Heart left ventricle (tissue), 16 donors: Measurements from ENCODE around the gene GNS. TPM values are rescaled to one million over a fixed set of nuclear protein-coding genes. Genes with fewer than 3 reads are reported as not detected.

Source experiments
- ATAC-seq, 4 donors: fragments of 200-7000 bp; cut with Tn5 transposase; one replicate each; pipeline ENCODE4 v1.9.1; 2020 to 2022; ENCODE audit warnings: moderate library complexity in 4 of 4, mild to moderate bottlenecking in 3 of 4, moderate number of reproducible peaks in 1 of 4
- DNase-seq, 5 donors: peaks; one replicate each; pipeline ENCODE4 v3.0.0-alpha.2; 2020
- H3K27ac ChIP-seq, 12 donors: fragments of 200-600 bp; sonication (generic) in 4 of 12; one replicate each; pipeline versions ENCODE4 v1.5.0 to v1.8.0; 2016 to 2022; ENCODE audit warnings: mild to moderate bottlenecking in 2 of 12
- H3K27me3 ChIP-seq, 9 donors: fragments of 200-600 bp; sonication (generic) in 2 of 9; one replicate each; pipeline versions ENCODE4 v1.5.1 to v1.8.0; 2016 to 2022; ENCODE audit warnings: mild to moderate bottlenecking in 3 of 9
- H3K36me3 ChIP-seq, 9 donors: fragments of 200-600 bp; sonication (generic) in 2 of 9; one replicate each; pipeline versions ENCODE4 v1.5.0 to v1.8.0; 2018 to 2022; ENCODE audit warnings: mild to moderate bottlenecking in 2 of 9
- H3K4me1 ChIP-seq, 12 donors: fragments of 200-600 bp; sonication (generic) in 4 of 12; one replicate each; pipeline versions ENCODE4 v1.5.0 to v1.8.0; 2016 to 2022; ENCODE audit warnings: mild to moderate bottlenecking in 3 of 12
- H3K4me3 ChIP-seq, 12 donors: fragments of 200-600 bp; sonication (generic) in 4 of 12; one replicate each; pipeline versions ENCODE4 v1.5.0 to v1.8.0; 2017 to 2022; ENCODE audit warnings: mild to moderate bottlenecking in 9 of 12, moderate library complexity in 4 of 12
- H3K9me3 ChIP-seq, 12 donors: fragments of 200-600 bp; sonication (generic) in 4 of 12; one replicate each; pipeline versions ENCODE4 v1.5.0 to v1.8.0; 2016 to 2022; ENCODE audit warnings: mild to moderate bottlenecking in 1 of 12
- POLR2A ChIP-seq, 2 donors: fragments of 450-650 bp; IDR thresholded peaks; one replicate each; pipeline ENCODE4 v1.6.1; 2017; ENCODE audit warnings: antibody characterized with exemption in 2 of 2, mild to moderate bottlenecking in 2 of 2, moderate library complexity in 2 of 2
- WGBS, 4 donors: extraction: QIAGEN DNeasy Blood & Tissue Kit in 2 of 4; methylation state at CpG; one replicate each; pipeline versions ENCODE4 v1.1.5 to v1.1.7; 2013 to 2018; 5-methylcytosine and 5-hydroxymethylcytosine counted together
- intact Hi-C, 10 donors: fragments of 100-400 bp; cut with DNase I; formaldehyde crosslinking; loops; one replicate each; pipeline versions ENCODE4 v1.11.1 to v1.14.2; 2022
- polyA plus RNA-seq, 2 donors: library from polyadenylated mRNA; stranded (reverse); fragments of 200-250 nt; gene quantifications; one replicate each; pipeline ENCODE4 v1.2.3, GENCODE V29; 2013
- total RNA-seq, 9 donors: library from RNA; depleted of rRNA in 2 of 9; stranded (reverse); fragments of >200 nt in 2 of 9; fragmentation: NEBNext Ultra II Directional in 3 of 9; extraction: Animal tissue kit (Norgen Biotek cat#: 25700) in 3 of 9; gene quantifications; one replicate each; pipeline versions ENCODE4 v1.1.0 to v1.2.4, GENCODE V29; 2016 to 2023
- TF ChIP-seq, protein P1 (sequence below), 12 donors: fragments of 200-600 bp; sonication (generic) in 4 of 12; IDR thresholded peaks; one replicate each; pipeline versions ENCODE4 v1.5.0 to v1.8.0; 2018 to 2022; ENCODE audit warnings: antibody characterized with exemption in 12 of 12, mild to moderate bottlenecking in 5 of 12
- donor health status: ischemic (EF 13 %, LVEDD 7.1; RV severe dilation, severe dysfunction).
- donor health status: healthy with polysubstance abuse.
- donor health status: DM: no; HTN: yes; CAD: no.
- donor health status: DM: no; HTN: no; CAD: no.
- donor health status: ischemic (EF 25% LVEDD 6.9; RV normal size, moderate dysfunction).
- donor health status: ischemic (EF 25% LVEDD 5.7; RV mildly dilated, moderate dysfunction).
- donor health status: healthy.
- donor health status: DM: yes; HTN: yes; CAD: no.
- donor health status: ischemic (EF 35%, LVEDD 5.7; RV mildly dilated, moderate dysfunction).
- donor health status: nonischemic (EF 11% LVEDD 7.7; RV severe dilation, severe dysfunction).
- donor health status: DM: yes; HTN: yes; CAD: no.
- donor health status: PGD.
- donor health status: ischemic (EF 29% LVEDD 5.4; RV normal size, mild dysfunction).
- donor health status: nonischemic (EF 23%, LVEDD 6.1; RV moderate dilation, normal function).

GNS gene
- total and polyA plus RNA-seq, 11 donors, result 22.0 to 246 (median 115) TPM

DNA sequence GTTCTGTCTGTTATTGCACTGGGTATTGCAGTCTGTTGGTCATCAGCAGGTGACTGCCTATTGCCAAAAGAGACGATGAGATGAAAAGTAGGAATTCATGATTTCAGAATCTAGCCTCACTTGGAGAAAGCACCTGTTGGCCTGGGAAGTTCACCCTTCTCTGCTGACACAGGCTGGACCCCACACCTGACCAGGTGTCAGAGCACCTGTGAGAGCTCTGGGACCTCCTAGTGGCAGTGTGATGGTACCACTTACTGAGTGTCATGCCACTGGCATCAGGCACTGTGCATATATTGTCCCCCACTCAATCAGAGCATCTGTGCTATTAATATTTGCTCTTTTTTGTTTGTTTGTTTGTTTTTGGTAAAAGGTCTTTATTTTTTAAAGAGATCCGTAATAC lies 81.0 kb downstream of the GNS start:
- Histone ChIP-seq H3K4me1 (peaks cover 6 to 99% (median 80%) of the 10 kb centered on the region in 12 donors), H3K36me3 (no peaks in the 10 kb centered on the region), H3K4me3 (no peak overlapping the region), H3K27me3 (no peaks in the 10 kb centered on the region), H3K9me3 (no peaks in the 10 kb centered on the region), H3K27ac (peak overlapping the region in 9 of 12 donors; percentile 19 to 89 (median 84))
- intact Hi-C loops, result loop anchor here in 3 of 10 donors (5.0 kb wide), 1 partner anchor 66 kb away; the partner anchor contains the start of gene RASSF3 (in 3 of the 3)
- TF ChIP-seq, protein P1, sequence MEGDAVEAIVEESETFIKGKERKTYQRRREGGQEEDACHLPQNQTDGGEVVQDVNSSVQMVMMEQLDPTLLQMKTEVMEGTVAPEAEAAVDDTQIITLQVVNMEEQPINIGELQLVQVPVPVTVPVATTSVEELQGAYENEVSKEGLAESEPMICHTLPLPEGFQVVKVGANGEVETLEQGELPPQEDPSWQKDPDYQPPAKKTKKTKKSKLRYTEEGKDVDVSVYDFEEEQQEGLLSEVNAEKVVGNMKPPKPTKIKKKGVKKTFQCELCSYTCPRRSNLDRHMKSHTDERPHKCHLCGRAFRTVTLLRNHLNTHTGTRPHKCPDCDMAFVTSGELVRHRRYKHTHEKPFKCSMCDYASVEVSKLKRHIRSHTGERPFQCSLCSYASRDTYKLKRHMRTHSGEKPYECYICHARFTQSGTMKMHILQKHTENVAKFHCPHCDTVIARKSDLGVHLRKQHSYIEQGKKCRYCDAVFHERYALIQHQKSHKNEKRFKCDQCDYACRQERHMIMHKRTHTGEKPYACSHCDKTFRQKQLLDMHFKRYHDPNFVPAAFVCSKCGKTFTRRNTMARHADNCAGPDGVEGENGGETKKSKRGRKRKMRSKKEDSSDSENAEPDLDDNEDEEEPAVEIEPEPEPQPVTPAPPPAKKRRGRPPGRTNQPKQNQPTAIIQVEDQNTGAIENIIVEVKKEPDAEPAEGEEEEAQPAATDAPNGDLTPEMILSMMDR (IDR thresholded peaks at IDR 0.05), result no peak
- TF ChIP-seq POLR2A (IDR thresholded peaks at IDR 0.05), result no peak
- 91 to 98% (median 95%) methylated on average over 2 of the region's 2 CpGs for WGBS, 4 donors
- DNase-seq (no peak), ATAC-seq (no peak)

DNA sequence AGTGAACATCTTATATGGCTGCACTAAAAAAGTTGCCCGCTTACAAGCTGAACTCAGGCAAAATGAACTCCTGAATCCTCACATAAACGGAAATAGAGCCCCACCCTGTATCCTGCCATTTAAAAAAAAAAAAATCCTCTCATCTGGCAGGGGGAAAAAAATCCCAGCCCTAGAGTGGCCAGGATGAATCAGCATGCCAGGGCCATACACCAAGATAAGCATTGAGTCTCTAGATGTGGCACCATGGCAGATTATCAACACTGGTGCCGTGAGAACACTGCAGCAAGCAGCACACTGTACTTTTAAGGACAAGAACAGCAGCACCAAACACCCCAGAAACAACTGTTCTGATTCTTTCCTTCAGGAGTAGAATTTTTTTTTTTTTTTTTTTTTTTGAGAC lies 83.4 kb downstream of the GNS start:
- no peaks in the 10 kb centered on the region for H3K9me3 ChIP-seq
- no peaks in the 10 kb centered on the region for H3K36me3 ChIP-seq
- 23 to 43% (median 32%) methylated on average over 3 of the region's 3 CpGs for WGBS, 4 donors
- TF ChIP-seq, protein P1 (IDR thresholded peaks at IDR 0.05), result no peak
- TF ChIP-seq POLR2A (IDR thresholded peaks at IDR 0.05), result no peak
- H3K27ac ChIP-seq, result peak overlapping the region; percentile 64 to 89 (median 82)
- peak in 4 of 5 donors; percentile 58 to 82 (median 70) for DNase-seq
- intact Hi-C loops, result loop anchor here in 3 of 10 donors (5.0 kb wide), 1 partner anchor 63 kb away; the partner anchor contains the start of gene RASSF3 (in 3 of the 3)
- no peaks in the 10 kb centered on the region for H3K27me3 ChIP-seq
- no peak overlapping the region for H3K4me3 ChIP-seq
- peak; percentile 76 to 87 (median 80) for ATAC-seq
- H3K4me1 ChIP-seq, result peaks cover 15 to 100% (median 81%) of the 10 kb centered on the region in 12 donors

DNA sequence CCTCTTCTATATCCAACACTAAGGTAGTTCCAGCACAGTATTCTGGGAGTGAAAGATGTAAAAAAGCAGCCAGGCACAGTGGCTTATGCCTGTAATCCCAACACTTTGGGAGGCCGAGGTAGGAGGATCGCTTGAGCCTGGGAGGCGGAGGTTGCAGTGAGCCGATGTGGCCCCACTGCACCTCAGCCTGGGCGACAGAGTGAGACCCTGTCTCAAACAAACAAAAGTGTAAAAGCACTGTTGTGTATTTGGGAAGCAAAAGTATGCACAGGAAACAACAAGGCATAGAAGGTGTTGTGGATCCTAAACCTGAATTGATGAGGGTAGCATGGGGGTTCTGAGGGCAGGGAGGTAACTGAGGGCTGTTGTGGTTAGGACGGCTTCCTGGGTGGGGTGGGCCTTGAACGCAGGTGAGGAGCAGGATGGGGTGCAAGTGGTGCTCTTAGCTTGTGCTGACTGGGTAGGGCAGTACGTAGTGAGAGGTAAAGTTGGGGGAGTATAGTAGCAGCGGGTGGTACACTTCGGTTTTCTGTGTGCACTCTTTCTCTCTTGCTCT lies 84.8 kb downstream of the GNS start:
- no peak for ATAC-seq
- Histone ChIP-seq H3K9me3 (no peaks in the 10 kb centered on the region), H3K4me3 (no peak overlapping the region), H3K4me1 (peaks cover 15 to 100% (median 81%) of the 10 kb centered on the region in 12 donors), H3K27ac (peak overlapping the region in 11 of 12 donors; percentile 53 to 89 (median 78)), H3K27me3 (no peaks in the 10 kb centered on the region), H3K36me3 (no peaks in the 10 kb centered on the region)
- WGBS, 4 donors, result 91 to 94% (median 92%) methylated on average over 10 of the region's 10 CpGs
- no peak for DNase-seq
- intact Hi-C loops, result loop anchor here in 5 of 10 donors (5.0 kb wide), 1 partner anchor 62 kb away; the partner anchor contains the start of gene RASSF3 (in 5 of the 5)
- no peak for TF ChIP-seq POLR2A (IDR thresholded peaks at IDR 0.05)
- TF ChIP-seq, protein P1 (IDR thresholded peaks at IDR 0.05), result no peak

DNA sequence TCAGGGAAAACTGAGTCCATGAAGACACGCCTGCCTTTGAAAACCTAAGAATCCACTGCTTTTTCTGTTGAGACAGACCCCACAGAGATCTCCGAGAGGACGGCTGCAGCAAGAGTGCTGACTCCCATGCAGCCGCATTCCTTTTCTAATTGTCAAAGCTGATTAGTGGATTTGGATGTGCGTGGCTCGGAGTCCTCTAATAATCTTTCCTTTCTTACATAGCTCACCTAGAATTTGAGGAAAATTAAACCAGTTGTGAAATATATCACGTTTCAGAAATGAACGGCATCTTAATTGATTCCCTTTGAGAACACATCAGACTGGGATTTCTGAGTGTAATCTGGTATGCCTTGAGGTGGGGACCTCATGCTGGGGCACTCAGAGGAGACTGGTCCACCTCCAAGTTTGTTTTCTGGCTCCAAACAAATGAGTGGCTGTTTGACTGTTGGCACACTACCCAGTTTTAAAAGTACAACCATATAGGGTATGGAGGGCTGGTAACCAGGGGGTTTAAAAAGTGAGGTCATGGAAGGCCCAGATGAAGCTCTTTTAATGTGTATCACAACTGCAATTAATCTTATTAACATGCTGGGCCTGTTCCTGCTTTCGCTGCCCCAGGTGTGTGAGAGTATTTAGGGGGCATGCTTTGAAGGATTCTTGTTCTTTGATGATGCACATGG lies 85.6 kb downstream of the GNS start:
- intact Hi-C loops, result loop anchor here in 5 of 10 donors (5.0 kb wide), 1 partner anchor 61 kb away; the partner anchor contains the start of gene RASSF3 (in 5 of the 5)
- no peak for TF ChIP-seq POLR2A (IDR thresholded peaks at IDR 0.05)
- TF ChIP-seq, protein P1 (IDR thresholded peaks at IDR 0.05), result no peak
- Histone ChIP-seq H3K27me3 (no peaks in the 10 kb centered on the region), H3K9me3 (no peaks in the 10 kb centered on the region), H3K4me3 (no peak overlapping the region), H3K36me3 (no peaks in the 10 kb centered on the region), H3K4me1 (peaks cover 15 to 100% (median 82%) of the 10 kb centered on the region in 12 donors), H3K27ac (peak overlapping the region; percentile 50 to 89 (median 78))
- ATAC-seq (peak in 1 of 4 donors; percentile 11), DNase-seq (no peak)
- 34 to 44% (median 42%) methylated on average over 9 of the region's 9 CpGs for WGBS, 4 donors
